ENCODE data around the gene KCNQ1. TPM values are rescaled to one million over a fixed set of nuclear protein-coding genes. Genes with fewer than 3 reads are reported as not detected.

Gene KCNQ1
- total and polyA plus RNA-seq, 2 of the 13 experiments (the other 11 are each of a cell fraction or from before 2014, with no cell fraction given), result 0.02 to 0.08 TPM

- TF ChIP-seq ZNF782 (CRISPR knock-in tag; IDR thresholded peaks at IDR 0.05; ENCODE audit: borderline replicate concordance) (no peak), ZNF30 (CRISPR knock-in tag; IDR thresholded peaks at IDR 0.05) (no peak), RFX1 (IDR thresholded peaks at IDR 0.05) (no peak), ZNF605 (CRISPR knock-in tag; IDR thresholded peaks at IDR 0.05) (peak; percentile 77; the same call in 1 of the 2 replicates), TGIF2 (CRISPR knock-in tag; IDR thresholded peaks at IDR 0.05) (peak; percentile 1; the same call in 1 of the 2 replicates), FLYWCH1 (CRISPR knock-in tag; IDR thresholded peaks at IDR 0.05) (no peak), HOMEZ (CRISPR knock-in tag; IDR thresholded peaks at IDR 0.05; ENCODE audit: low read depth) (no peak), DNMT3B (CRISPR knock-in tag; conservative IDR thresholded peaks at IDR 0.05) (no peak; the same call in 1 of the 2 replicates), KAT7 (CRISPR knock-in tag; IDR thresholded peaks at IDR 0.05; ENCODE audit: borderline replicate concordance) (0 out of 2 replicates have a peak, but pooled peaks have one; percentile 30), ESRRA (CRISPR knock-in tag; IDR thresholded peaks at IDR 0.05; ENCODE audit: low read depth) (peak; percentile 44; the same call in 1 of the 2 replicates), ZNF597 (CRISPR knock-in tag; IDR thresholded peaks at IDR 0.05) (no peak), ZKSCAN5 (CRISPR knock-in tag; IDR thresholded peaks at IDR 0.05) (peak; percentile 37; the same call in 1 of the 2 replicates), HBP1 (CRISPR knock-in tag; IDR thresholded peaks at IDR 0.05; ENCODE audit: low read depth) (peak; percentile 66; the same call in 1 of the 2 replicates), MZF1 (CRISPR knock-in tag; IDR thresholded peaks at IDR 0.05; ENCODE audit: borderline replicate concordance) (no peak), AKNA (CRISPR knock-in tag; IDR thresholded peaks at IDR 0.05; ENCODE audit: borderline replicate concordance) (no peak), HMG20B (CRISPR knock-in tag; conservative IDR thresholded peaks at IDR 0.05) (peak; percentile 75; the same call in 1 of the 2 replicates), RFXANK (CRISPR knock-in tag; IDR thresholded peaks at IDR 0.05) (no peak), ZNF207 (IDR thresholded peaks at IDR 0.05; ENCODE audit: borderline replicate concordance) (no peak)
These were observed 285.7 kb downstream of the KCNQ1 start (continued) for GRCh38 chr11:2730272-2731129.

Data from HepG2 (cell line).